HL-60 (cell line): Measurements from ENCODE around the gene SLC66A3.

Experiments
- DNase-seq, 2 experiments: peaks; one replicate each; pipeline ENCODE4 v3.0.0-alpha.2; 2010 to 2020; ENCODE audit warnings: low read depth in 1 of 2, low spot score in 1 of 2
- H3K27ac ChIP-seq: fragments of 250-450 bp; sonication (Bioruptor Pico); replicated peaks from 2 replicates; pipeline ENCODE4 v1.5.1; 2020; ENCODE audit warnings: mild to moderate bottlenecking, moderate library complexity
- H3K27me3 ChIP-seq: fragments of 250-450 bp; sonication (Bioruptor Pico); 2 replicates; pipeline ENCODE4 v1.5.1; 2021; ENCODE audit warnings: mild to moderate bottlenecking, moderate library complexity; ENCODE audit not compliant: insufficient read depth, poor library complexity, severe bottlenecking
- H3K4me3 ChIP-seq: replicated peaks from 2 replicates; pipeline ENCODE4 v1.5.1; 2011; ENCODE audit warnings: mild to moderate bottlenecking, control low read depth, low read length; ENCODE audit not compliant: insufficient read depth
- CTCF ChIP-seq: IDR thresholded peaks from one replicate; pipeline ENCODE4 v1.5.1; 2011; ENCODE audit warnings: low read length, control low read depth, inconsistent platforms; ENCODE audit not compliant: insufficient read depth
- GABPA ChIP-seq: IDR thresholded peaks from 2 replicates; pipeline ENCODE4 v1.6.1; 2012; ENCODE audit warnings: low read depth
- POLR2AphosphoS5 ChIP-seq: IDR thresholded peaks from 2 replicates; pipeline ENCODE4 v1.6.1; 2012; ENCODE audit warnings: low read depth
- SPI1 ChIP-seq: IDR thresholded peaks from 2 replicates; pipeline ENCODE4 v1.6.1; 2012; ENCODE audit warnings: low read depth, mild to moderate bottlenecking, borderline replicate concordance
- TF ChIP-seq, protein P1 (sequence below): IDR thresholded peaks from 2 replicates; pipeline ENCODE4 v1.6.1; 2012; ENCODE audit warnings: low read depth; ENCODE audit not compliant: insufficient replicate concordance

Gene SLC66A3

GRCh38 chr2:11157731-11158130 is 2.5 kb downstream of the SLC66A3 start:
- DNase-seq = no peak
- H3K27ac ChIP-seq = no peak overlapping the region
- H3K4me3 ChIP-seq = no peak overlapping the region
- H3K27me3 ChIP-seq = no peaks in the 10 kb centered on the region
- no peak for TF ChIP-seq GABPA
- TF ChIP-seq POLR2AphosphoS5 = no peak
- no peak for TF ChIP-seq SPI1
- no peak for TF ChIP-seq CTCF
- TF ChIP-seq, protein P1, sequence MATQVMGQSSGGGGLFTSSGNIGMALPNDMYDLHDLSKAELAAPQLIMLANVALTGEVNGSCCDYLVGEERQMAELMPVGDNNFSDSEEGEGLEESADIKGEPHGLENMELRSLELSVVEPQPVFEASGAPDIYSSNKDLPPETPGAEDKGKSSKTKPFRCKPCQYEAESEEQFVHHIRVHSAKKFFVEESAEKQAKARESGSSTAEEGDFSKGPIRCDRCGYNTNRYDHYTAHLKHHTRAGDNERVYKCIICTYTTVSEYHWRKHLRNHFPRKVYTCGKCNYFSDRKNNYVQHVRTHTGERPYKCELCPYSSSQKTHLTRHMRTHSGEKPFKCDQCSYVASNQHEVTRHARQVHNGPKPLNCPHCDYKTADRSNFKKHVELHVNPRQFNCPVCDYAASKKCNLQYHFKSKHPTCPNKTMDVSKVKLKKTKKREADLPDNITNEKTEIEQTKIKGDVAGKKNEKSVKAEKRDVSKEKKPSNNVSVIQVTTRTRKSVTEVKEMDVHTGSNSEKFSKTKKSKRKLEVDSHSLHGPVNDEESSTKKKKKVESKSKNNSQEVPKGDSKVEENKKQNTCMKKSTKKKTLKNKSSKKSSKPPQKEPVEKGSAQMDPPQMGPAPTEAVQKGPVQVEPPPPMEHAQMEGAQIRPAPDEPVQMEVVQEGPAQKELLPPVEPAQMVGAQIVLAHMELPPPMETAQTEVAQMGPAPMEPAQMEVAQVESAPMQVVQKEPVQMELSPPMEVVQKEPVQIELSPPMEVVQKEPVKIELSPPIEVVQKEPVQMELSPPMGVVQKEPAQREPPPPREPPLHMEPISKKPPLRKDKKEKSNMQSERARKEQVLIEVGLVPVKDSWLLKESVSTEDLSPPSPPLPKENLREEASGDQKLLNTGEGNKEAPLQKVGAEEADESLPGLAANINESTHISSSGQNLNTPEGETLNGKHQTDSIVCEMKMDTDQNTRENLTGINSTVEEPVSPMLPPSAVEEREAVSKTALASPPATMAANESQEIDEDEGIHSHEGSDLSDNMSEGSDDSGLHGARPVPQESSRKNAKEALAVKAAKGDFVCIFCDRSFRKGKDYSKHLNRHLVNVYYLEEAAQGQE = no peak

DNA sequence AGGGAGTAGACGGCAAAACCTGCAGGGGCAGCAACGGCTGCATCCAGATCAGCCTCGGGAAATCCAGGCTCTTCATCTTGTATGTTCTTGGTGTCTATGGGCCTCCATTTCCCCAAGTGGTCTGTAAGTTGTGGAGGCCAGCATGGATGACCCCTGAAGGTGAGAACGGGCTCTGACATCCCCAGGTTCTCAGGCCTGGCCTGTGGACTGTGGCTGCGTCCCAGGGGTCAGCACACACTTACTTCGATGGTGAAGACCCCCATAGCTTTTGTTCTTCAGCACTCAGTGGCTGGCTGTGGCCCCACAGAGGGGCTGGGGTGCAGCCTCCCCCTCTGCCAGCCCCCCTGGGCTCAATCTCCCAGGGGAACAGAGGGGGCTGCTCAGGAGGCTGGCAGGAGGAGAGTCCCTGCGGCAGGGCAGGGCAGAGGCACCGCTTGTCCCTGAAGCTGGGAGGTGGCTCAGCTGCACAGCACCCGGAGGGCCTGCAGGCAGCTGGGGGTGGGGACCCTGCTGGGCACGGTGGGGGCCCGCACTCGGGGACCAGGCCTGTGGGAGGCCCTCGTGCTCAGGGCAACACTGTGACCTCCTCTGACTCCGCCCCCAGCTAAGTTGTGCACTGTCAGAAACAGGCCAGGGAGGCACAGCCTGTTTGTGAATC is 3.8 kb downstream of the SLC66A3 start:
- Histone ChIP-seq H3K4me3 (no peak overlapping the region), H3K27me3 (no peaks in the 10 kb centered on the region), H3K27ac (no peak overlapping the region)
- no peak for DNase-seq
- TF ChIP-seq SPI1 = no peak

GRCh38 chr2:11159574-11160170 is 4.4 kb downstream of the SLC66A3 start:
- Histone ChIP-seq H3K4me3 (no peak overlapping the region), H3K27ac (no peak overlapping the region), H3K27me3 (no peaks in the 10 kb centered on the region)
- no peak for TF ChIP-seq GABPA
- no peak for TF ChIP-seq SPI1
- no peak for TF ChIP-seq CTCF
- no peak for TF ChIP-seq POLR2AphosphoS5
- TF ChIP-seq, protein P1 = no peak
- no peak for DNase-seq

DNA sequence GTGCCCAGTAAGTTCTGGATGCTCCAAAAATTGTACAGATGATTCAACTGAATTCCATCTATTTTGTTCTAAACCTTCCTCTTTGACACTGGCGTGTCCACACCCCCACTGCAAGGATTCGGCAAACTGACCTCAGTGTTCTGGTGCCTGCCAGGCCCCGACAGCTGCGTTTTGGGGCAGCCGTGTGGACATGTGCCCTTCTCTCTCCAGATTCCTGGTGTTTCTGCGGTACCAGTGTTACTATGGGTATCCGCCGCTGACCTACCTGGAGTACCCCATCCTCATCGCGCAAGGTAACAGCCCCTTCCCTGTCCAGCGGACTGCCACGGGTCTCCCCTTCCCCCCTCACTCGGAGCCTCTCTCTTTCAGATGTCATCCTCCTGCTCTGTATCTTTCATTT is 5.0 kb downstream of the SLC66A3 start:
- TF ChIP-seq SPI1 (no peak), POLR2AphosphoS5 (no peak), GABPA (no peak), CTCF (no peak)
- TF ChIP-seq, protein P1 = no peak
- no peak overlapping the region for H3K27ac ChIP-seq

More for the DNA sequence above, 5.0 kb downstream of the SLC66A3 start:
- no peaks in the 10 kb centered on the region for H3K27me3 ChIP-seq
- no peak for DNase-seq
- H3K4me3 ChIP-seq = no peak overlapping the region
